OCI-LY7 (cell line): Measurements from ENCODE around the gene TTR. TPM values are rescaled to one million over a fixed set of nuclear protein-coding genes. Genes with fewer than 3 reads are reported as not detected.

Experiments
- BruUV-seq: library from RNA; stranded (reverse); fragments of 400-500 nt; replicated peaks from 2 replicates; lab custom pipeline; 2021; lab: Mats Ljungman, UMichigan
- CTCF ChIA-PET: fragments of 300-600 bp; sonication (Branson Sonifier 250); formaldehyde crosslinking; loops from one replicate; lab custom pipeline; 2022; ENCODE audit warnings: antibody characterized with exemption; ENCODE audit not compliant: unreplicated experiment; lab: Charles Lee
- POLR2A ChIA-PET: fragments of 300-600 bp; sonication (Branson Sonifier 250); formaldehyde crosslinking; loops from one replicate; lab custom pipeline; 2022; ENCODE audit warnings: antibody characterized with exemption; lab: Charles Lee
- DNase-seq: peaks from one replicate; pipeline ENCODE4 v3.0.0-alpha.2; 2015; ENCODE audit warnings: low spot score
- H2AFZ ChIP-seq: fragments of 200-600 bp; sonication (generic), shearing (Covaris generic); 2 replicates; pipeline ENCODE4 v1.6.1; 2014; ENCODE audit warnings: mild to moderate bottlenecking, antibody characterized with exemption, low read length, moderate library complexity
- H3K27ac ChIP-seq: fragments of 200-600 bp; sonication (generic); 2 replicates; pipeline ENCODE4 v1.5.1; 2014; ENCODE audit warnings: mixed run types, low read depth, mild to moderate bottlenecking, moderate library complexity, low read length, inconsistent platforms; ENCODE audit not compliant: poor library complexity, severe bottlenecking
- H3K36me3 ChIP-seq: fragments of 200-600 bp; sonication (generic); 2 replicates; pipeline ENCODE4 v1.6.1; 2014; ENCODE audit warnings: mild to moderate bottlenecking, antibody characterized with exemption, low read length, moderate library complexity, mixed read lengths; ENCODE audit not compliant: insufficient read depth
- H3K4me1 ChIP-seq: fragments of 200-600 bp; sonication (generic); 2 replicates; pipeline ENCODE4 v1.5.1; 2014; ENCODE audit warnings: mild to moderate bottlenecking, low read length; ENCODE audit not compliant: insufficient read depth, poor library complexity, severe bottlenecking
- H3K4me2 ChIP-seq: fragments of 200-600 bp; sonication (generic); 2 replicates; pipeline ENCODE4 v1.6.1; 2014; ENCODE audit warnings: mild to moderate bottlenecking, low read length
- H3K4me3 ChIP-seq: fragments of 200-600 bp; sonication (generic); 2 replicates; pipeline ENCODE4 v1.5.1; 2014; ENCODE audit warnings: mild to moderate bottlenecking, low read depth, low read length; ENCODE audit not compliant: poor library complexity, severe bottlenecking
- H3K79me2 ChIP-seq: fragments of 200-600 bp; sonication (generic); 2 replicates; pipeline ENCODE4 v1.6.1; 2016; ENCODE audit warnings: low read depth, mild to moderate bottlenecking, low read length, moderate library complexity, mixed read lengths; ENCODE audit not compliant: insufficient read depth
- H3K9me2 ChIP-seq: fragments of 200-600 bp; sonication (generic); 2 replicates; pipeline ENCODE4 v1.6.1; 2016; ENCODE audit warnings: mild to moderate bottlenecking, low read length, mixed read lengths; ENCODE audit not compliant: insufficient read depth
- H3K9me3 ChIP-seq: fragments of 200-600 bp; sonication (generic); 2 replicates; pipeline ENCODE4 v1.6.1; 2014; ENCODE audit warnings: mild to moderate bottlenecking, mixed run types, low read length, mixed read lengths
- H4K20me1 ChIP-seq: fragments of 200-600 bp; sonication (generic); 2 replicates; pipeline ENCODE4 v1.6.1; 2014; ENCODE audit warnings: mild to moderate bottlenecking, antibody characterized with exemption, low read length, moderate library complexity, mixed read lengths; ENCODE audit not compliant: insufficient read depth
- CTCF ChIP-seq: fragments of 200-600 bp; sonication (generic); conservative IDR thresholded peaks from 2 replicates; pipeline ENCODE4 v1.5.1; 2014; ENCODE audit warnings: mild to moderate bottlenecking, antibody characterized with exemption, low read length, moderate library complexity, mixed read lengths
- EZH2phosphoT487 ChIP-seq: fragments of 200-600 bp; sonication (generic); IDR thresholded peaks from 2 replicates; pipeline ENCODE4 v1.6.1; 2018; ENCODE audit warnings: low read depth, borderline replicate concordance, mild to moderate bottlenecking, mixed run types, antibody characterized with exemption, low read length, moderate library complexity, mixed read lengths
- intact Hi-C: fragments of 100-400 bp; cut with micrococcal nuclease; formaldehyde crosslinking; loops from one replicate; pipeline ENCODE4 v1.10.0; 2022; ENCODE audit not compliant: unreplicated experiment
- total RNA-seq, 2 experiments: library from RNA; depleted of rRNA in 1 of 2; stranded (reverse); fragments of >200 nt in 1 of 2; shearing (Covaris generic) in 1 of 2; gene quantifications; 2 replicates each; pipeline ENCODE4 v1.2.3, GENCODE V29; 2014 to 2022

The TTR gene
- total RNA-seq, 2 experiments from 2014 or later: not detected

- TF ChIP-seq CTCF (no peak), EZH2phosphoT487 (no peak)
- Histone ChIP-seq H3K4me3 (no peak overlapping the region), H3K4me2 (no peak overlapping the region), H3K9me2 (no peaks in the 10 kb centered on the region), H3K36me3 (no peaks in the 10 kb centered on the region), H3K79me2 (no peaks in the 10 kb centered on the region), H3K27ac (no peak overlapping the region), H2AFZ (no peak overlapping the region; the same call in 1 of the 2 replicates), H3K4me1 (no peaks in the 10 kb centered on the region), H4K20me1 (no peaks in the 10 kb centered on the region), H3K9me3 (no peaks in the 10 kb centered on the region)
- BruUV-seq: no TSS peak
- intact Hi-C loops: no loop called here
- no peak for DNase-seq
- ChIA-PET CTCF (interaction anchor here (0.6 kb wide), 1 partner anchor 42 kb away, joined by 3 read pairs; no protein-coding TSS in a partner anchor), POLR2A (interaction anchor here (1.1 kb wide), 1 partner anchor 20 kb away, joined by 4 read pairs; no protein-coding TSS in a partner anchor)
Measured at GRCh38 chr18:31596081-31596872, 4.6 kb downstream of the TTR start.

- no peaks in the 10 kb centered on the region for H3K9me2 ChIP-seq
- intact Hi-C loops: no loop called here
- H3K9me3 ChIP-seq: no peaks in the 10 kb centered on the region
- H3K4me1 ChIP-seq: no peaks in the 10 kb centered on the region
- ChIA-PET CTCF (no interaction called here), POLR2A (interaction anchor here (0.6 kb wide), 1 partner anchor 421 kb away, joined by 3 read pairs; no protein-coding TSS in a partner anchor)
- no peak overlapping the region for H2AFZ ChIP-seq
- no TSS peak for BruUV-seq
- no peak overlapping the region for H3K4me3 ChIP-seq
- no peaks in the 10 kb centered on the region for H3K36me3 ChIP-seq
- no peaks in the 10 kb centered on the region for H3K79me2 ChIP-seq
- TF ChIP-seq EZH2phosphoT487 (no peak), CTCF (no peak)
- H3K27ac ChIP-seq: no peak overlapping the region
- H3K4me2 ChIP-seq: no peak overlapping the region
- no peaks in the 10 kb centered on the region for H4K20me1 ChIP-seq
- DNase-seq: no peak
Measured at GRCh38 chr18:31598021-31598805, 6.5 kb downstream of the TTR start.
